Esophagus squamous epithelium (tissue), 4 donors: ENCODE measurements around the gene KCNMB2.

Experiments used
- POLR2A ChIP-seq, 4 donors: fragments of 450-650 bp; IDR thresholded peaks; one replicate each; pipeline ENCODE4 v1.6.1; 2017; ENCODE audit warnings: antibody characterized with exemption in 4 of 4, mild to moderate bottlenecking in 4 of 4, moderate library complexity in 3 of 4
- TF ChIP-seq, protein P1 (sequence below), 6 experiments: fragments of 450-650 bp in 4 of 6; fragments of 200-600 bp in 2 of 6; sonication (generic) in 2 of 6; IDR thresholded peaks; one replicate each; pipeline ENCODE4 v1.5.1; 2016 to 2019; ENCODE audit warnings: antibody characterized with exemption in 6 of 6, mild to moderate bottlenecking in 4 of 6, moderate library complexity in 4 of 6

DNA sequence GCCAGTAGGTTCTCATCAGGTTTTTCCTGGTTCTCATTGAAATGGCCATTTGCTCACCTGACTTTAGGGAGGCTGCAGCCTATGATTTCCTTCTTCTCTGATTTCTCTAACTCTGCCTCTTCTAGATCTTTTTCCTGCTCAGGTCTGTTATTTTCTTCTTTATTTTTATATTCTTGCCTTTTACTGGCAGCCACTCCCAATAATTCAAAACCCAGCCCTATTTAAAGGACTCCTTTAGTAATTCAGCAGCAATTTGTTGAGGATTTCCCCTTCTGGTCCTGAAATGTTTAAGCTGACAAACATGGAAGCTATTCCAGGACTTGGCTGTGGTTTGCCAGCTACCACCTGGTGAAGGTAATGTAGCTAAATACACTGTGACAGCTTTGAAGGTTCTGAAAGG, 333.8 kb downstream of the KCNMB2 start:
- TF ChIP-seq, protein P1, sequence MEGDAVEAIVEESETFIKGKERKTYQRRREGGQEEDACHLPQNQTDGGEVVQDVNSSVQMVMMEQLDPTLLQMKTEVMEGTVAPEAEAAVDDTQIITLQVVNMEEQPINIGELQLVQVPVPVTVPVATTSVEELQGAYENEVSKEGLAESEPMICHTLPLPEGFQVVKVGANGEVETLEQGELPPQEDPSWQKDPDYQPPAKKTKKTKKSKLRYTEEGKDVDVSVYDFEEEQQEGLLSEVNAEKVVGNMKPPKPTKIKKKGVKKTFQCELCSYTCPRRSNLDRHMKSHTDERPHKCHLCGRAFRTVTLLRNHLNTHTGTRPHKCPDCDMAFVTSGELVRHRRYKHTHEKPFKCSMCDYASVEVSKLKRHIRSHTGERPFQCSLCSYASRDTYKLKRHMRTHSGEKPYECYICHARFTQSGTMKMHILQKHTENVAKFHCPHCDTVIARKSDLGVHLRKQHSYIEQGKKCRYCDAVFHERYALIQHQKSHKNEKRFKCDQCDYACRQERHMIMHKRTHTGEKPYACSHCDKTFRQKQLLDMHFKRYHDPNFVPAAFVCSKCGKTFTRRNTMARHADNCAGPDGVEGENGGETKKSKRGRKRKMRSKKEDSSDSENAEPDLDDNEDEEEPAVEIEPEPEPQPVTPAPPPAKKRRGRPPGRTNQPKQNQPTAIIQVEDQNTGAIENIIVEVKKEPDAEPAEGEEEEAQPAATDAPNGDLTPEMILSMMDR (IDR thresholded peaks at IDR 0.05) = no peak
- no peak for TF ChIP-seq POLR2A (IDR thresholded peaks at IDR 0.05)
